Neural cell (in vitro differentiated cells): ENCODE measurements around the gene SCAI. TPM values are rescaled to one million over a fixed set of nuclear protein-coding genes. Genes with fewer than 3 reads are reported as not detected.
"Not testable (repeated sequence)": the region's sequence is repeated elsewhere in the genome, so short reads cannot be mapped to it uniquely, and the experiment has no call there.

ENCODE experiments used
- H2AFZ ChIP-seq: fragments of 200-600, 300-800 bp; sonication (generic), shearing (Covaris generic); 2 replicates; pipeline ENCODE4 v1.6.0; 2014; ENCODE audit warnings: low read depth, mild to moderate bottlenecking, antibody characterized with exemption, low read length, moderate library complexity
- H3F3A ChIP-seq: fragments of 200-600 bp; shearing (Covaris generic); 2 replicates; pipeline ENCODE4 v1.6.1; 2016; ENCODE audit warnings: mild to moderate bottlenecking, moderate library complexity, mixed read lengths, antibody characterized with exemption, low read length; ENCODE audit not compliant: insufficient read depth, poor library complexity, severe bottlenecking
- H3K27ac ChIP-seq: fragments of 200-600, 300-800 bp; sonication (generic), shearing (Covaris generic); 2 replicates; pipeline ENCODE4 v1.5.1; 2014; ENCODE audit warnings: mild to moderate bottlenecking, low read length, moderate library complexity
- H3K27me3 ChIP-seq: fragments of 300-800, 200-600 bp; sonication (generic), shearing (Covaris generic); 2 replicates; pipeline ENCODE4 v1.6.0; 2014; ENCODE audit warnings: mild to moderate bottlenecking, low read depth, low read length, moderate library complexity; ENCODE audit not compliant: insufficient read depth
- H3K36me3 ChIP-seq: fragments of 300-800, 200-600 bp; sonication (generic), shearing (Covaris generic); 2 replicates; pipeline ENCODE4 v1.5.1; 2014; ENCODE audit warnings: mild to moderate bottlenecking, antibody characterized with exemption, low read length, moderate library complexity; ENCODE audit not compliant: insufficient read depth
- H3K4me2 ChIP-seq: fragments of 300-800, 200-600 bp; sonication (generic), shearing (Covaris generic); 2 replicates; pipeline ENCODE4 v1.6.0; 2014; ENCODE audit warnings: mild to moderate bottlenecking, low read length
- H3K4me3 ChIP-seq: fragments of 300-800, 200-600 bp; sonication (generic), shearing (Covaris generic); 2 replicates; pipeline ENCODE4 v1.5.1; 2014; ENCODE audit warnings: mild to moderate bottlenecking, low read length, moderate library complexity
- H3K79me2 ChIP-seq: fragments of 200-600 bp; shearing (Covaris generic); replicated peaks from 2 replicates; pipeline ENCODE4 v1.6.0; 2014; ENCODE audit warnings: mild to moderate bottlenecking, low read length, moderate library complexity; ENCODE audit not compliant: insufficient read depth
- H3K9ac ChIP-seq: fragments of 300-800, 200-600 bp; sonication (generic), shearing (Covaris generic); 2 replicates; pipeline ENCODE4 v1.6.1; 2016; ENCODE audit warnings: mild to moderate bottlenecking, low read length, mixed read lengths
- H3K9me2 ChIP-seq: fragments of 200-600 bp; shearing (Covaris generic); 2 replicates; pipeline ENCODE4 v1.6.1; 2016; ENCODE audit warnings: mild to moderate bottlenecking, low read length, mixed read lengths; ENCODE audit not compliant: insufficient read depth
- H3K9me3 ChIP-seq: fragments of 200-600, 300-800 bp; sonication (generic), shearing (Covaris generic); 2 replicates; pipeline ENCODE4 v1.6.1; 2016; ENCODE audit warnings: mild to moderate bottlenecking, mixed run types, low read length, moderate library complexity, mixed read lengths
- H4K20me1 ChIP-seq: fragments of 200-600 bp; shearing (Covaris generic); 2 replicates; pipeline ENCODE4 v1.6.1; 2016; ENCODE audit warnings: mild to moderate bottlenecking, mixed run types; ENCODE audit not compliant: insufficient read depth
- CTCF ChIP-seq: fragments of 450-650 bp; IDR thresholded peaks from 2 replicates; pipeline ENCODE4 v1.5.1; 2014; ENCODE audit warnings: antibody characterized with exemption, mild to moderate bottlenecking, moderate library complexity; ENCODE audit not compliant: poor library complexity, severe bottlenecking
- EP300 ChIP-seq: fragments of 450-650 bp; conservative IDR thresholded peaks from 2 replicates; pipeline ENCODE4 v1.6.1; 2014; ENCODE audit warnings: antibody characterized with exemption, mild to moderate bottlenecking, moderate library complexity; ENCODE audit not compliant: poor library complexity, severe bottlenecking
- EZH2 ChIP-seq: fragments of 200-600, 300-800 bp; shearing (Covaris generic), sonication (generic); IDR thresholded peaks from 2 replicates; pipeline ENCODE4 v1.6.1; 2014; ENCODE audit warnings: antibody characterized with exemption, low read length, borderline replicate concordance, mild to moderate bottlenecking; ENCODE audit not compliant: insufficient read depth, poor library complexity, severe bottlenecking
- MXI1 ChIP-seq: fragments of 450-650 bp; conservative IDR thresholded peaks from 2 replicates; pipeline ENCODE4 v1.6.1; 2014; ENCODE audit warnings: antibody characterized with exemption, mild to moderate bottlenecking; ENCODE audit not compliant: poor library complexity, severe bottlenecking
- POLR2AphosphoS5 ChIP-seq: IDR thresholded peaks from 2 replicates; pipeline ENCODE4 v1.6.1; 2012
- RAD21 ChIP-seq: fragments of 450-650 bp; conservative IDR thresholded peaks from 2 replicates; pipeline ENCODE4 v1.6.1; 2014; ENCODE audit warnings: antibody characterized with exemption, mild to moderate bottlenecking, moderate library complexity
- REST ChIP-seq: IDR thresholded peaks from 2 replicates; pipeline ENCODE4 v1.6.1; 2012; ENCODE audit warnings: borderline replicate concordance
- SMC3 ChIP-seq: fragments of 450-650 bp; conservative IDR thresholded peaks from 2 replicates; pipeline ENCODE4 v1.6.1; 2014; ENCODE audit warnings: antibody characterized with exemption, mild to moderate bottlenecking, moderate library complexity; ENCODE audit not compliant: poor library complexity
- TAF1 ChIP-seq: IDR thresholded peaks from 2 replicates; pipeline ENCODE4 v1.6.1; 2012; ENCODE audit warnings: low read depth
- polyA plus RNA-seq: library from polyadenylated mRNA; depleted of rRNA; stranded (reverse); fragments of >200 nt; gene quantifications from 2 replicates; pipeline ENCODE4 v1.2.3, GENCODE V29; 2014

Gene SCAI
- polyA plus RNA-seq, 1 donor from 2014 or later: 43.2 TPM

DNA sequence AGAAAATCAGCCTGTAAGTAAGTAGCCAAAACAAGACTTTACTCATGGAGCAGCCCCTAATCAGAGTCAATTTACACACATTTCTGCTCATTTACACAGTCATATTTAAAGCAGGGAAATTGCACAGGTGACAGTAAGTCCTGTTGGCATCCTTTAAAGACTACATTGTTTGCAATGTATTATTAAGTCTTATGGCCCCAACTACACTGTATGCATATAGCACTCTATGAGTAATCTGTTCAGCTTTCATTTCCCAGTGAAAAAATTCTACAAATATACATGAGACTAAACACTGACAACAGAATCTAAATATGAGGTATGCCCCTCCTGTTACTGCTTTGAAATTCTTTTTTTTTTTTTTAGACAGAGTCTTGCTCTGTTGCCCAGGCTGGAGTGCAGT, 26.6 kb upstream of the SCAI start:
- TF ChIP-seq EP300: no peak
- no peak for TF ChIP-seq POLR2AphosphoS5
- TF ChIP-seq RAD21: no peak
- no peak for TF ChIP-seq SMC3
- TF ChIP-seq TAF1: no peak
- no peak for TF ChIP-seq REST
- TF ChIP-seq EZH2: no peak
- no peak for TF ChIP-seq MXI1
- no peak for TF ChIP-seq CTCF
- Histone ChIP-seq H3K4me3 (no peak overlapping the region), H3K9me3 (no peaks in the 10 kb centered on the region), H3K4me2 (no peak overlapping the region), H3F3A (no peaks in the 10 kb centered on the region), H3K27me3 (no peaks in the 10 kb centered on the region), H3K36me3 (no peaks in the 10 kb centered on the region), H3K79me2 (peaks cover 16% of the 10 kb centered on the region), H3K9me2 (no peaks in the 10 kb centered on the region), H3K27ac (no peak overlapping the region), H3K9ac (no peak overlapping the region), H4K20me1 (no peaks in the 10 kb centered on the region), H2AFZ (no peak overlapping the region)

DNA sequence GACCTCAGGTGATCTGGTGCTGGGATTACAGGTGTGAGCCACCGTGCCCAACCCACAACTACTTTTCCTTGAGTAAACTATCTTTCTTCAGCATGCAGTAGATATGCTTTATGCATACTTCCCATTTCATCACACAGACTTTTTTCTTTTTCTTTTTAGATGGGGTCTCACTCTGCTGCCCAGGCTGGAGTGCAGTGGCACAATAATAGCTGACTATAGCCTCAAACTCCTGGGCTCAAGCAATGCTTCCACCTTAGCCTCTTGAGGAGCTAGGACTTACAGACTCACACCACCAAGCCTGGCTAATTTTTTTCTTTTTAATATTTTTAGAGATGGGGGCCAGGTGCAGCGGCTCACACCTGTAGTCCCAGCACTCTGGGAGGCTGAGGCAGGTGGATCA, 23.4 kb upstream of the SCAI start:
- no peaks in the 10 kb centered on the region for H3K9me3 ChIP-seq
- H3K9me2 ChIP-seq: no peaks in the 10 kb centered on the region
- H4K20me1 ChIP-seq: no peaks in the 10 kb centered on the region
- peaks cover 4% of the 10 kb centered on the region for H3K79me2 ChIP-seq
- no peaks in the 10 kb centered on the region for H3K27me3 ChIP-seq
- no peak overlapping the region for H3K9ac ChIP-seq
- no peak overlapping the region for H2AFZ ChIP-seq
- no peak overlapping the region for H3K4me2 ChIP-seq
- H3K36me3 ChIP-seq: no peaks in the 10 kb centered on the region
- H3F3A ChIP-seq: no peaks in the 10 kb centered on the region
- no peak overlapping the region for H3K27ac ChIP-seq
- no peak for TF ChIP-seq EP300
- TF ChIP-seq REST: no peak
- TF ChIP-seq EZH2: no peak
- TF ChIP-seq SMC3: no peak
- TF ChIP-seq MXI1: no peak
- TF ChIP-seq CTCF: no peak
- no peak for TF ChIP-seq POLR2AphosphoS5
- no peak for TF ChIP-seq RAD21
- no peak for TF ChIP-seq TAF1
- no peak overlapping the region for H3K4me3 ChIP-seq

GRCh38 chr9:125162891-125163290, 19.6 kb upstream of the SCAI start:
- H3K9ac ChIP-seq, H3K4me3 ChIP-seq, H3F3A ChIP-seq, H3K79me2 ChIP-seq, H4K20me1 ChIP-seq, H3K4me2 ChIP-seq, H3K27ac ChIP-seq, H3K9me2 ChIP-seq, H2AFZ ChIP-seq, H3K27me3 ChIP-seq, H3K9me3 ChIP-seq, H3K36me3 ChIP-seq: not testable (repeated sequence)
